GM23338 (cell line): ENCODE results near the gene OR1D5.

ENCODE experiments used
- CREB1 ChIP-seq: fragments of 250-450 bp; sonication (Bioruptor Pico); IDR thresholded peaks from 2 replicates; pipeline ENCODE4 v1.5.0; 2020; ENCODE audit warnings: low read depth, mild to moderate bottlenecking, moderate library complexity
- CTCF ChIP-seq, 2 experiments: fragments of 200-600 bp in 1 of 2; sonication (generic) in 1 of 2; conservative IDR thresholded peaks; 2 replicates each; pipeline versions ENCODE4 v1.5.1 to v1.6.1; 2016 to 2017; ENCODE audit warnings: antibody characterized with exemption in 2 of 2, low read depth in 2 of 2, mild to moderate bottlenecking in 2 of 2, moderate library complexity in 1 of 2
- ETS1 ChIP-seq: IDR thresholded peaks from 2 replicates; pipeline ENCODE4 v1.6.1; 2016; ENCODE audit warnings: antibody characterized with exemption
- POLR2AphosphoS5 ChIP-seq: IDR thresholded peaks from 2 replicates; pipeline ENCODE4 v1.6.1; 2016; ENCODE audit warnings: antibody characterized with exemption, low read depth
- REST ChIP-seq: IDR thresholded peaks from one replicate; pipeline ENCODE4 v1.6.1; 2018; ENCODE audit warnings: antibody characterized with exemption; ENCODE audit not compliant: unreplicated experiment

- no peak for TF ChIP-seq CTCF (conservative IDR thresholded peaks at IDR 0.05; ENCODE audit: low read depth in 2 of 2)
- no peak for TF ChIP-seq POLR2AphosphoS5
- no peak for TF ChIP-seq REST
- TF ChIP-seq ETS1 = no peak
- no peak for TF ChIP-seq CREB1 (CRISPR knock-in tag)
Measured at GRCh38 chr17:3026856-3027751, 36.3 kb downstream of the OR1D5 start.
